ENCODE measurements around the gene MGAT1. TPM values are rescaled to one million over a fixed set of nuclear protein-coding genes. Genes with fewer than 3 reads are reported as not detected.

MGAT1 gene
- total RNA-seq, 2 donors from 2014 or later, result 76.2 to 101 TPM

DNA sequence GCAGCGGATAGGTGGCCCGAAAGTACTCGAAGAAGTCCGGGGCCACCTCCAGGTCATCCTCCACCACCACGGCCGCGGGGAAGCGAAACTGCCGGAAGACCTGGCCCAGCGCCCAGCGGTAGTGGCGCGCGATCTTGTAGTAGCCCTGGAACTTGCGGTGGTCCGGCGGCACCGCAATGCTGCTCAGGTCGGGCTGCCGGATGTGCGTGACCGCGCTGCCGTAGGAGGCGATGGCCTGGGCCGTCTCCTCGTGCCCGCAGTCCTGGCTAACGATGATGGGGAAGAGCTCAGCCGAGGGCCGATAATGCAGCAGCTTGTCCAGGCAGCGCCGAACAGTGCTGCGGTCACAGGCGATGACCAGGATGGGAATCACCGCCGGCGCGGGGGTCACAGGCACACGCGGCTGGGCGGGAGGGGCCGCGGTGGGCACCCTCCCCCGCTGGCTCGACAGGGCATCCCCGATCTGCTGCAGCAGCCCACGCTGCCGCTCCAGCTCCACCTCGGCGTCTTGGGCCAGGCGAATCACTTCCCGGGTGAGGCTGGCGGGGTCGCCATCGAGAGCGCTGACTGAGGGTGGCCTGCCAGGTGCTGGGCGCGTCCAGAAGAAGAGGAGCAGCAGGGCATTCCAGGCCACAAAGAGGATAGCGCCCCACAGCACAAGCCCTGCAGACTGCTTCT is 10.2 kb downstream of the MGAT1 start:
- H3K36me3 ChIP-seq (ENCODE audit: control insufficient read depth, insufficient read depth, low read length), result peaks cover 67% of the 10 kb centered on the region
- no peaks in the 10 kb centered on the region for H3K27me3 ChIP-seq (ENCODE audit: control insufficient read depth, insufficient read depth, low read length, poor library complexity, severe bottlenecking)
- no peak overlapping the region for H3K27ac ChIP-seq (ENCODE audit: low read depth, low read length)
- Mint-ChIP-seq H3K27ac (no peak overlapping the region), H3K4me3 (no peak overlapping the region), H3K27me3 (ENCODE audit: insufficient read depth) (no peaks in the 10 kb centered on the region), H3K4me1 (peaks cover 16% of the 10 kb centered on the region), H3K9me3 (no peaks in the 10 kb centered on the region), H3K36me3 (ENCODE audit: low read depth) (peaks cover 53% of the 10 kb centered on the region)
- no peak overlapping the region for H3K4me3 ChIP-seq (ENCODE audit: low read length)
- DNase-seq, result no peak
- TF ChIP-seq, protein P1, sequence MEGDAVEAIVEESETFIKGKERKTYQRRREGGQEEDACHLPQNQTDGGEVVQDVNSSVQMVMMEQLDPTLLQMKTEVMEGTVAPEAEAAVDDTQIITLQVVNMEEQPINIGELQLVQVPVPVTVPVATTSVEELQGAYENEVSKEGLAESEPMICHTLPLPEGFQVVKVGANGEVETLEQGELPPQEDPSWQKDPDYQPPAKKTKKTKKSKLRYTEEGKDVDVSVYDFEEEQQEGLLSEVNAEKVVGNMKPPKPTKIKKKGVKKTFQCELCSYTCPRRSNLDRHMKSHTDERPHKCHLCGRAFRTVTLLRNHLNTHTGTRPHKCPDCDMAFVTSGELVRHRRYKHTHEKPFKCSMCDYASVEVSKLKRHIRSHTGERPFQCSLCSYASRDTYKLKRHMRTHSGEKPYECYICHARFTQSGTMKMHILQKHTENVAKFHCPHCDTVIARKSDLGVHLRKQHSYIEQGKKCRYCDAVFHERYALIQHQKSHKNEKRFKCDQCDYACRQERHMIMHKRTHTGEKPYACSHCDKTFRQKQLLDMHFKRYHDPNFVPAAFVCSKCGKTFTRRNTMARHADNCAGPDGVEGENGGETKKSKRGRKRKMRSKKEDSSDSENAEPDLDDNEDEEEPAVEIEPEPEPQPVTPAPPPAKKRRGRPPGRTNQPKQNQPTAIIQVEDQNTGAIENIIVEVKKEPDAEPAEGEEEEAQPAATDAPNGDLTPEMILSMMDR (conservative IDR thresholded peaks at IDR 0.05), result no peak
- 95 to 98% methylated on average over 41 to 60 of the region's 60 CpGs for WGBS, 2 experiments (ENCODE audit: insufficient coverage in 1 of 2, insufficient read length in 1 of 2)
- no peaks in the 10 kb centered on the region for H3K9me3 ChIP-seq (ENCODE audit: control insufficient read depth, low read length)
- no peak overlapping the region for H3K9ac ChIP-seq (ENCODE audit: extremely low read depth, low read length, poor library complexity, severe bottlenecking)
- H3K4me1 ChIP-seq (ENCODE audit: control insufficient read depth, insufficient read depth, low read length), result peaks cover 9% of the 10 kb centered on the region

- WGBS, 2 experiments (ENCODE audit: insufficient coverage in 1 of 2, insufficient read length in 1 of 2), result 95 to 96% methylated on average over 29 to 31 of the region's 31 CpGs
- Mint-ChIP-seq H3K36me3 (ENCODE audit: low read depth) (peaks cover 51% of the 10 kb centered on the region), H3K4me3 (no peak overlapping the region), H3K27me3 (ENCODE audit: insufficient read depth) (no peaks in the 10 kb centered on the region), H3K4me1 (peaks cover 23% of the 10 kb centered on the region), H3K9me3 (no peaks in the 10 kb centered on the region), H3K27ac (no peak overlapping the region)
- no peak overlapping the region for H3K27ac ChIP-seq (ENCODE audit: low read depth, low read length)
- TF ChIP-seq, protein P1 (conservative IDR thresholded peaks at IDR 0.05), result no peak
- peaks cover 67% of the 10 kb centered on the region for H3K36me3 ChIP-seq (ENCODE audit: control insufficient read depth, insufficient read depth, low read length)
- DNase-seq, result no peak
- H3K9ac ChIP-seq (ENCODE audit: extremely low read depth, low read length, poor library complexity, severe bottlenecking), result no peak overlapping the region
- no peaks in the 10 kb centered on the region for H3K27me3 ChIP-seq (ENCODE audit: control insufficient read depth, insufficient read depth, low read length, poor library complexity, severe bottlenecking)
- H3K4me1 ChIP-seq (ENCODE audit: control insufficient read depth, insufficient read depth, low read length), result peaks cover 12% of the 10 kb centered on the region
- no peaks in the 10 kb centered on the region for H3K9me3 ChIP-seq (ENCODE audit: control insufficient read depth, low read length)
- no peak overlapping the region for H3K4me3 ChIP-seq (ENCODE audit: low read length)
Measured at GRCh38 chr5:180791611-180792213, 10.9 kb downstream of the MGAT1 start.

- Mint-ChIP-seq H3K36me3 (ENCODE audit: low read depth) (peaks cover 43% of the 10 kb centered on the region), H3K27me3 (ENCODE audit: insufficient read depth) (no peaks in the 10 kb centered on the region), H3K4me3 (no peak overlapping the region), H3K27ac (no peak overlapping the region), H3K4me1 (peaks cover 27% of the 10 kb centered on the region), H3K9me3 (no peaks in the 10 kb centered on the region)
- Histone ChIP-seq H3K27ac (ENCODE audit: low read depth, low read length) (no peak overlapping the region), H3K9me3 (ENCODE audit: control insufficient read depth, low read length) (no peaks in the 10 kb centered on the region), H3K9ac (ENCODE audit: extremely low read depth, low read length, poor library complexity, severe bottlenecking) (no peak overlapping the region), H3K36me3 (ENCODE audit: control insufficient read depth, insufficient read depth, low read length) (peaks cover 58% of the 10 kb centered on the region), H3K27me3 (ENCODE audit: control insufficient read depth, insufficient read depth, low read length, poor library complexity, severe bottlenecking) (no peaks in the 10 kb centered on the region), H3K4me3 (ENCODE audit: low read length) (no peak overlapping the region), H3K4me1 (ENCODE audit: control insufficient read depth, insufficient read depth, low read length) (peaks cover 22% of the 10 kb centered on the region)
- TF ChIP-seq, protein P1 (conservative IDR thresholded peaks at IDR 0.05), result no peak
- WGBS, 2 experiments (ENCODE audit: insufficient coverage in 1 of 2, insufficient read length in 1 of 2), result 97 to 100% methylated on average over 1 to 6 of the region's 6 CpGs
- no peak for DNase-seq
Measured at GRCh38 chr5:180790524-180790923, 12.1 kb downstream of the MGAT1 start.
